Measurements from ENCODE around the gene FILIP1L. TPM values are rescaled to one million over a fixed set of nuclear protein-coding genes. Genes with fewer than 3 reads are reported as not detected.

The FILIP1L gene
- total RNA-seq, 1 donor from 2014 or later: 1.5 TPM

GRCh38 chr3:99885085-99885484, 229.2 kb downstream of the FILIP1L start:
- no peak overlapping the region for H3K27ac Mint-ChIP-seq

GRCh38 chr3:99884484-99884883, 229.8 kb downstream of the FILIP1L start:
- POLR2A ChIA-PET: no interaction called here
- no peak for DNase-seq
- no peak for ATAC-seq (ENCODE audit: low read depth)
- intact Hi-C loops (cut with micrococcal nuclease): no loop called here
- no peak for TF ChIP-seq CTCF (IDR thresholded peaks at IDR 0.05)
- no peak overlapping the region for H3K27ac Mint-ChIP-seq
- peaks cover 2% of the 10 kb centered on the region for H3K36me3 Mint-ChIP-seq (ENCODE audit: low read depth)
- no peaks in the 10 kb centered on the region for H3K27me3 Mint-ChIP-seq
- H3K9me3 Mint-ChIP-seq: no peaks in the 10 kb centered on the region
- no peaks in the 10 kb centered on the region for H3K4me1 Mint-ChIP-seq
- CTCF ChIA-PET: no interaction called here
- no peak overlapping the region for H3K4me3 Mint-ChIP-seq

More at GRCh38 chr3:99885085-99885484, 229.2 kb downstream of the FILIP1L start:
- Mint-ChIP-seq H3K4me3 (no peak overlapping the region), H3K27me3 (no peaks in the 10 kb centered on the region), H3K4me1 (no peaks in the 10 kb centered on the region), H3K9me3 (no peaks in the 10 kb centered on the region), H3K36me3 (ENCODE audit: low read depth) (peaks cover 2% of the 10 kb centered on the region)
- ChIA-PET POLR2A (no interaction called here), CTCF (no interaction called here)
- intact Hi-C loops (cut with micrococcal nuclease): no loop called here
- no peak for TF ChIP-seq CTCF (IDR thresholded peaks at IDR 0.05)
- no peak for ATAC-seq (ENCODE audit: low read depth)
- DNase-seq: no peak

DNA sequence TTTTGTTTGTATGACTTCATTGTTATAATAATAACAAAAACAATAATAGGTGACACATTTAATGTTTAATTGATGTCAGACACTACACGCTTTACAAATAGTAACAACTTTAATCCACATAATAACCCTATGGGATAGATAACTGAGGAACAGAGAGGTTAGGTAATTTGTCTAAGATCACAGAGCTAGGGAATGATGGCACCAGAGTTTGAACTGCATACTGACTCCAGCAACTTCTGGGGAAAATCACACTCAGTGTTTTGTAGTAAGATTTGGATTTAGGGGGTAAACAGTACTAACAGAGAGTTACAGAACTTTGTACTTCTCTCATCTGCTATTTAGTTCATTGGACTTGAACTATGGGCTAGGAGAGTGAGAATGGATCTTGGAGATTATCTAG, 230.6 kb downstream of the FILIP1L start:
- no peaks in the 10 kb centered on the region for H3K27me3 Mint-ChIP-seq
- TF ChIP-seq CTCF (IDR thresholded peaks at IDR 0.05): no peak
- intact Hi-C loops (cut with micrococcal nuclease): no loop called here
- ChIA-PET POLR2A (interaction anchor here (0.6 kb wide), 1 partner anchor 10 kb away, joined by 5 read pairs; no protein-coding TSS in a partner anchor), CTCF (no interaction called here)
- H3K9me3 Mint-ChIP-seq: no peaks in the 10 kb centered on the region
- H3K4me1 Mint-ChIP-seq: peaks cover 3% of the 10 kb centered on the region
- H3K4me3 Mint-ChIP-seq: no peak overlapping the region
- DNase-seq (no peak), ATAC-seq (ENCODE audit: low read depth) (no peak)
- H3K36me3 Mint-ChIP-seq (ENCODE audit: low read depth): peaks cover 2% of the 10 kb centered on the region
- H3K27ac Mint-ChIP-seq: no peak overlapping the region

GRCh38 chr3:99883138-99883461, 231.2 kb downstream of the FILIP1L start:
- Mint-ChIP-seq H3K27ac (no peak overlapping the region), H3K9me3 (no peaks in the 10 kb centered on the region), H3K4me1 (peaks cover 6% of the 10 kb centered on the region), H3K4me3 (no peak overlapping the region), H3K27me3 (no peaks in the 10 kb centered on the region), H3K36me3 (ENCODE audit: low read depth) (peaks cover 2% of the 10 kb centered on the region)
- intact Hi-C loops (cut with micrococcal nuclease): no loop called here
- CTCF ChIA-PET: no interaction called here
- ATAC-seq (ENCODE audit: low read depth) (no peak), DNase-seq (no peak)
- POLR2A ChIA-PET: no interaction called here
- no peak for TF ChIP-seq CTCF (IDR thresholded peaks at IDR 0.05)

DNA sequence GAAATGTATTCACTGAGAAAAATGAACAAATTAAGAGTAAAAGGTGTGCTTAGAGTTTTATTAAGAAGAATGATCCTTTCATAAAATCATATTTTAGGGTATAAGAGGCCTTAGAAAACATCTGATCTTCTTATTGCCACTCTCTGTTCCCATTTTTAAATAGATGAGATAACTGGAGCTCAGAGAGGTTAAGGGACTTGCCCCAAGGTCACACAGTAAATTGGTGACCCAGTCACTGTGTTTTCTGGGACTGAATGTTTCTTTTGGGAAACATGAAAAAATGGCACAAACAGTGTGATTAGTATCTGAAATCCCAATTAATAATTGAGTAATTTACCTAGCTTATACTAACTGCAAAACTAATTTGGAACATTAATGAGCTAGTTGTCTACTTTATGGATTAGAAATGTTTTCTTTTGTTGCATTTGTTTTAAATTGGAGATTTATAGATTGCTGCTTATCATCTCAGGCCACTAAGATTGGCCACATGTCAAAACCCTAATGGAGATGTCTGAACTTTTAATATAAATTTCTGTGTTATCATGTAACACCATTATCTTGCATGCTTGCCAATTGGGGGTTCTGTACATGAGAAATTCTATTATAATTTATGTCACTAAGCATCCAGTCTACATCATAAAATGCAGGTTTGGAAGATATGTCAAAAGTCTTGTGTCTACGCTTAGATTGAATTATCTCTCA, 231.7 kb downstream of the FILIP1L start:
- Mint-ChIP-seq H3K4me3 (no peak overlapping the region), H3K9me3 (no peaks in the 10 kb centered on the region), H3K36me3 (ENCODE audit: low read depth) (peaks cover 2% of the 10 kb centered on the region), H3K27me3 (no peaks in the 10 kb centered on the region), H3K27ac (no peak overlapping the region), H3K4me1 (peaks cover 11% of the 10 kb centered on the region)
- ChIA-PET POLR2A (no interaction called here), CTCF (no interaction called here)
- ATAC-seq (ENCODE audit: low read depth): no peak
- DNase-seq: no peak
- TF ChIP-seq CTCF (IDR thresholded peaks at IDR 0.05): no peak
- intact Hi-C loops (cut with micrococcal nuclease): no loop called here
